Fibroblast of lung (primary cell): ENCODE data around the gene TAOK2. TPM values are rescaled to one million over a fixed set of nuclear protein-coding genes. Genes with fewer than 3 reads are reported as not detected.

ENCODE experiments used
- DNase-seq, 2 donors: peaks; one replicate each; pipeline versions ENCODE4 v3.0.0 to v3.0.0-alpha.2; 2010; ENCODE audit warnings: low read depth in 2 of 2
- H2AFZ ChIP-seq: 2 replicates; pipeline ENCODE4 v1.5.1; 2012; ENCODE audit warnings: low read length, control low read depth, inconsistent platforms
- H3K27ac ChIP-seq: 2 replicates; pipeline ENCODE4 v1.5.1; 2011; ENCODE audit warnings: low read length, control low read depth; ENCODE audit not compliant: insufficient read depth
- H3K27me3 ChIP-seq: 2 replicates; pipeline ENCODE4 v1.5.1; 2011; ENCODE audit warnings: mild to moderate bottlenecking, low read length; ENCODE audit not compliant: control insufficient read depth, insufficient read depth
- H3K36me3 ChIP-seq: 2 replicates; pipeline ENCODE4 v1.5.1; 2011; ENCODE audit warnings: low read length; ENCODE audit not compliant: control insufficient read depth, insufficient read depth
- H3K4me1 ChIP-seq: 2 replicates; pipeline ENCODE4 v1.5.1; 2011; ENCODE audit warnings: low read length; ENCODE audit not compliant: control insufficient read depth, insufficient read depth; ENCODE audit errors: extremely low read depth
- H3K4me2 ChIP-seq: 2 replicates; pipeline ENCODE4 v1.5.1; 2011; ENCODE audit warnings: low read length, control low read depth; ENCODE audit not compliant: insufficient read depth; ENCODE audit errors: extremely low read depth
- H3K4me3 ChIP-seq, 4 experiments: fragments of 200-600 bp in 1 of 4; sonication (generic) in 1 of 4; replicated peaks in 1 of 4; 2 replicates each; pipeline ENCODE4 v1.5.1; 2011 to 2016; ENCODE audit warnings: low read length in 4 of 4, low read depth in 3 of 4, mild to moderate bottlenecking in 3 of 4, control low read depth in 2 of 4, inconsistent platforms in 1 of 4, mixed read lengths in 1 of 4; ENCODE audit not compliant: insufficient read depth in 1 of 4; ENCODE audit errors: control extremely low read depth in 1 of 4
- H3K79me2 ChIP-seq: 2 replicates; pipeline ENCODE4 v1.5.1; 2012; ENCODE audit warnings: mild to moderate bottlenecking, low read length, inconsistent platforms; ENCODE audit not compliant: control insufficient read depth, insufficient read depth
- H3K9ac ChIP-seq: 2 replicates; pipeline ENCODE4 v1.5.1; 2011; ENCODE audit warnings: mild to moderate bottlenecking, low read length, control low read depth; ENCODE audit not compliant: insufficient read depth
- H3K9me3 ChIP-seq: 2 replicates; pipeline ENCODE4 v1.5.1; 2012; ENCODE audit warnings: low read depth, low read length; ENCODE audit not compliant: control insufficient read depth, insufficient read depth
- H4K20me1 ChIP-seq: 2 replicates; pipeline ENCODE4 v1.5.1; 2011; ENCODE audit warnings: low read length; ENCODE audit not compliant: control insufficient read depth, insufficient read depth; ENCODE audit errors: extremely low read depth
- CTCF ChIP-seq, 2 donors: IDR thresholded peaks in 1 of 2; conservative IDR thresholded peaks in 1 of 2; 1 replicate in 1 of 2; 2 replicates in 1 of 2; pipeline ENCODE4 v1.5.1; 2011 to 2012; ENCODE audit warnings: low read length in 2 of 2, control low read depth in 1 of 2, inconsistent platforms in 1 of 2, low read depth in 1 of 2, mild to moderate bottlenecking in 1 of 2
- EZH2 ChIP-seq: IDR thresholded peaks from 2 replicates; pipeline ENCODE4 v1.5.1; 2012; ENCODE audit warnings: low read length, control low read depth, mild to moderate bottlenecking; ENCODE audit errors: missing control alignments
- polyA plus RNA-seq, 2 donors: library from polyadenylated mRNA; depleted of rRNA in 1 of 2; stranded (reverse) in 1 of 2; unstranded in 1 of 2; fragments of >200 nt; gene quantifications; 2 replicates each; pipeline ENCODE4 v1.2.1, GENCODE V29; 2011 to 2012; ENCODE audit warnings: missing spikeins in 1 of 2
- total RNA-seq: library from RNA; depleted of rRNA; stranded (reverse); fragments of >200 nt; gene quantifications from 2 replicates; pipeline ENCODE4 v1.2.1, GENCODE V29; 2014

TAOK2 gene
- total and polyA plus RNA-seq, 2 donors (not counting 1 experiment from before 2014, with no cell fraction given): 12.3 to 41.3 TPM

GRCh38 chr16:30027588-30028437 is 54.1 kb downstream of the TAOK2 start:
- Histone ChIP-seq H2AFZ (no peak overlapping the region), H3K27me3 (peaks cover 41% of the 10 kb centered on the region), H3K4me2 (no peak overlapping the region), H4K20me1 (no peaks in the 10 kb centered on the region), H3K27ac (no peak overlapping the region), H3K4me3 (no peak overlapping the region), H3K79me2 (no peaks in the 10 kb centered on the region), H3K36me3 (no peaks in the 10 kb centered on the region), H3K9me3 (no peaks in the 10 kb centered on the region), H3K4me1 (peaks cover 2% of the 10 kb centered on the region), H3K9ac (no peak overlapping the region)
- no peak for DNase-seq
- no peak for TF ChIP-seq EZH2
- TF ChIP-seq CTCF (conservative IDR thresholded peaks at IDR 0.05 in 1 of 2, IDR thresholded peaks at IDR 0.05 in 1 of 2; ENCODE audit: low read depth in 1 of 2, low read length in 2 of 2): no peak

- H2AFZ ChIP-seq: no peak overlapping the region
- H4K20me1 ChIP-seq: no peaks in the 10 kb centered on the region
- no peak for DNase-seq
- H3K27ac ChIP-seq: no peak overlapping the region
- no peak overlapping the region for H3K9ac ChIP-seq
- H3K4me3 ChIP-seq: no peak overlapping the region
- peaks cover 41% of the 10 kb centered on the region for H3K27me3 ChIP-seq
- no peaks in the 10 kb centered on the region for H3K79me2 ChIP-seq
- H3K9me3 ChIP-seq: no peaks in the 10 kb centered on the region
- H3K4me1 ChIP-seq: peaks cover 2% of the 10 kb centered on the region
- TF ChIP-seq EZH2 (no peak), CTCF (conservative IDR thresholded peaks at IDR 0.05 in 1 of 2, IDR thresholded peaks at IDR 0.05 in 1 of 2; ENCODE audit: low read depth in 1 of 2, low read length in 2 of 2) (no peak)
- H3K4me2 ChIP-seq: no peak overlapping the region
- no peaks in the 10 kb centered on the region for H3K36me3 ChIP-seq
Observed at GRCh38 chr16:30028438-30029076, 54.9 kb downstream of the TAOK2 start.

- H3K9me3 ChIP-seq: no peaks in the 10 kb centered on the region
- TF ChIP-seq CTCF (conservative IDR thresholded peaks at IDR 0.05 in 1 of 2, IDR thresholded peaks at IDR 0.05 in 1 of 2; ENCODE audit: low read depth in 1 of 2, low read length in 2 of 2) (no peak), EZH2 (peak; percentile 48)
- H3K36me3 ChIP-seq: no peaks in the 10 kb centered on the region
- no peak overlapping the region for H3K4me3 ChIP-seq
- no peaks in the 10 kb centered on the region for H3K79me2 ChIP-seq
- peaks cover 2% of the 10 kb centered on the region for H3K4me1 ChIP-seq
- H4K20me1 ChIP-seq: no peaks in the 10 kb centered on the region
- H3K4me2 ChIP-seq: no peak overlapping the region
- DNase-seq: no peak
- no peak overlapping the region for H3K9ac ChIP-seq
- H3K27ac ChIP-seq: no peak overlapping the region
- peaks cover 40% of the 10 kb centered on the region for H3K27me3 ChIP-seq
- H2AFZ ChIP-seq: no peak overlapping the region
Observed at GRCh38 chr16:30030011-30030685, 56.5 kb downstream of the TAOK2 start.
